WTC11 (cell line): Measurements from ENCODE around the gene PDE4B. TPM values are rescaled to one million over a fixed set of nuclear protein-coding genes. Genes with fewer than 3 reads are reported as not detected.

Experiments
- ATAC-seq: fragments of 200-7000 bp; cut with Tn5 transposase; 2 replicates; pipeline ENCODE4 v1.10.0; 2021; ENCODE audit warnings: mild to moderate bottlenecking, moderate library complexity
- CTCF ChIA-PET: fragments of 300-600 bp; sonication (Branson Sonifier 250); formaldehyde crosslinking; loops from one replicate; lab custom pipeline; 2021; ENCODE audit warnings: antibody characterized with exemption; lab: Charles Lee
- POLR2A ChIA-PET: fragments of 350-600 bp; sonication (Branson Sonifier 250); formaldehyde crosslinking; loops from one replicate; lab custom pipeline; 2021; ENCODE audit warnings: antibody characterized with exemption; lab: Charles Lee
- DNase-seq: peaks from one replicate; pipeline ENCODE4 v3.0.0; 2021; ENCODE audit warnings: low spot score
- H3K27ac Mint-ChIP-seq: 2 replicates; pipeline ENCODE4 v1.8.0; 2021; ENCODE audit warnings: mixed read lengths
- H3K27me3 Mint-ChIP-seq: 2 replicates; pipeline ENCODE4 v1.8.0; 2021; ENCODE audit warnings: low read depth, mild to moderate bottlenecking, moderate library complexity, mixed read lengths
- H3K36me3 Mint-ChIP-seq: 2 replicates; pipeline ENCODE4 v1.8.0; 2021; ENCODE audit warnings: mixed read lengths
- H3K4me1 Mint-ChIP-seq: 2 replicates; pipeline ENCODE4 v1.8.0; 2022; ENCODE audit warnings: mixed read lengths
- H3K4me3 Mint-ChIP-seq: 2 replicates; pipeline ENCODE4 v1.8.0; 2021; ENCODE audit warnings: mild to moderate bottlenecking, moderate library complexity, mixed read lengths
- H3K9me3 Mint-ChIP-seq: 2 replicates; pipeline ENCODE4 v1.8.0; 2021; ENCODE audit warnings: mixed read lengths
- CREB1 ChIP-seq: sonication (generic); formaldehyde crosslinking; IDR thresholded peaks from 2 replicates; pipeline ENCODE4 v1.8.0; 2023; ENCODE audit warnings: mild to moderate bottlenecking, missing genetic modification reagents
- E2F4 ChIP-seq: sonication (generic); formaldehyde crosslinking; IDR thresholded peaks from 2 replicates; pipeline ENCODE4 v1.8.1; 2022; ENCODE audit warnings: low read depth, mild to moderate bottlenecking, moderate library complexity, missing genetic modification reagents, borderline replicate concordance
- E2F5 ChIP-seq: sonication (generic); formaldehyde crosslinking; IDR thresholded peaks from 2 replicates; pipeline ENCODE4 v1.8.1; 2022; ENCODE audit warnings: mild to moderate bottlenecking, moderate library complexity, missing genetic modification reagents
- EMX1 ChIP-seq: fragments of 250-450 bp; sonication (Bioruptor Pico); IDR thresholded peaks from 2 replicates; pipeline ENCODE4 v1.8.0; 2021; ENCODE audit warnings: mild to moderate bottlenecking
- FOXJ3 ChIP-seq: sonication (generic); formaldehyde crosslinking; IDR thresholded peaks from 2 replicates; pipeline ENCODE4 v1.9.0; 2021; ENCODE audit warnings: missing genetic modification reagents, mild to moderate bottlenecking, borderline replicate concordance
- GABPB1 ChIP-seq: sonication (generic); formaldehyde crosslinking; IDR thresholded peaks from 2 replicates; pipeline ENCODE4 v1.8.1; 2023; ENCODE audit warnings: mild to moderate bottlenecking, missing genetic modification reagents
- GRHL2 ChIP-seq: fragments of 250-450 bp; sonication (Bioruptor Pico); IDR thresholded peaks from 2 replicates; pipeline ENCODE4 v1.8.0; 2022; ENCODE audit warnings: mild to moderate bottlenecking, moderate library complexity; ENCODE audit not compliant: insufficient replicate concordance, severe bottlenecking
- GTF2I ChIP-seq: fragments of 250-450 bp; sonication (Bioruptor Pico); conservative IDR thresholded peaks from 2 replicates; pipeline ENCODE4 v1.4.0; 2021; ENCODE audit warnings: mild to moderate bottlenecking
- JUN ChIP-seq: sonication (generic); formaldehyde crosslinking; IDR thresholded peaks from 2 replicates; pipeline ENCODE4 v1.8.0; 2023; ENCODE audit warnings: mild to moderate bottlenecking, missing genetic modification reagents
- KAT7 ChIP-seq: sonication (generic); formaldehyde crosslinking; IDR thresholded peaks from 2 replicates; pipeline ENCODE4 v1.8.1; 2023; ENCODE audit warnings: missing genetic modification reagents, mild to moderate bottlenecking, borderline replicate concordance
- MXD4 ChIP-seq: fragments of 250-450 bp; sonication (Bioruptor Pico); IDR thresholded peaks from 2 replicates; pipeline ENCODE4 v1.8.0; 2021; ENCODE audit warnings: mild to moderate bottlenecking, moderate library complexity, borderline replicate concordance
- NFATC4 ChIP-seq: fragments of 250-450 bp; sonication (Bioruptor Pico); IDR thresholded peaks from 2 replicates; pipeline ENCODE4 v1.9.0; 2021; ENCODE audit warnings: mild to moderate bottlenecking
- NFE2L1 ChIP-seq: sonication (generic); formaldehyde crosslinking; IDR thresholded peaks from 2 replicates; pipeline ENCODE4 v1.8.1; 2023; ENCODE audit warnings: missing genetic modification reagents
- ZNF219 ChIP-seq: sonication (generic); formaldehyde crosslinking; IDR thresholded peaks from 2 replicates; pipeline ENCODE4 v1.8.0; 2023; ENCODE audit warnings: missing genetic modification reagents, mild to moderate bottlenecking, borderline replicate concordance
- ZNF317 ChIP-seq: sonication (generic); formaldehyde crosslinking; IDR thresholded peaks from 2 replicates; pipeline ENCODE4 v1.8.1; 2023; ENCODE audit warnings: low read depth, mild to moderate bottlenecking, moderate library complexity, missing genetic modification reagents, borderline replicate concordance
- ZNF396 ChIP-seq: fragments of 250-450 bp; sonication (Bioruptor Pico); IDR thresholded peaks from 2 replicates; pipeline ENCODE4 v1.8.0; 2021; ENCODE audit warnings: mild to moderate bottlenecking, moderate library complexity, borderline replicate concordance
- ZNF425 ChIP-seq: fragments of 250-450 bp; sonication (Bioruptor Pico); conservative IDR thresholded peaks from 2 replicates; pipeline ENCODE4 v1.9.0; 2021; ENCODE audit warnings: mild to moderate bottlenecking
- ZNF512 ChIP-seq: sonication (generic); formaldehyde crosslinking; IDR thresholded peaks from 2 replicates; pipeline ENCODE4 v1.8.1; 2022; ENCODE audit warnings: missing genetic modification reagents, borderline replicate concordance
- total RNA-seq: library from RNA; stranded (reverse); gene quantifications from 3 replicates; pipeline ENCODE4 v1.2.3, GENCODE V29; 2021
- TF ChIP-seq, protein P1 (sequence below): sonication (generic); formaldehyde crosslinking; IDR thresholded peaks from 2 replicates; pipeline ENCODE4 v1.8.1; 2023; ENCODE audit warnings: mild to moderate bottlenecking, missing genetic modification reagents, moderate library complexity

The PDE4B gene
- total RNA-seq, 1 experiment from 2014 or later, result 8.0 TPM

DNA sequence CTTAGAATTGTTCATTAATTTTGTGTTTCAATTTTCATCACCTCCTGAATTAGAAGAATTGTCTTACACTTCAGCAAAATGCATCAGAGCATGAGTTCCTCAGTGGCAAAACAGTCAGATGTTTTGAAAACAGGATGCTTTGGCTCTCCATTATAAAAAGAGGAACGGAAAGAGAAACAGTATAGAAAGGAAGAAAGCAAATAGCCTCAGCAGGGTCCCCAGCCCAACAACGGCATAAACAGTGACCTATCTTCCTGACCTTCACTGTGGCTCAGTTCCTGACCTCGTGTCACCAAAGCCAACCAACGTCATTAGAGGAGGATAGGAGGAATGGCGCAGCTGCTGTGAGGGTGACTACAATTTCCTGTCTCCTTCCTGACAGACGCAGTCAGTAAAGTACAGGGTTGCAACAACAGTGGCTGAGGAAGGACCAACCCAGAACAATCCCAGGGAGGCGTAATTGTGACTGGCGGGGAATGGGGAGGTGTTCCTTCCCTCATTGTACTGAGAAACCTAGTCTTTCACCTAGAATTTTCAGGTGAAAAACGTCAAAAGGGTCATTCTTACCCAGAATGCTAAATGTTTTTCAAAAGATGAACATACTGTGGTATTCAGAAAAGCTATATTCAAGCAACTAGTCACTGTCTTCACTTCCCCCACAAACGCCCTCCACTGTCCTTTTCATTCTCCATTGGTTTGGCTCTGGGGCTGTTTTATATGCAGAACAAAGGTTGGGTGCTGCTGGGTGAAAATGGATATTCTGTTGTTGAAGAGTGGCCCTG lies 543.4 kb downstream of the PDE4B start (continued):
- TF ChIP-seq ZNF317 (CRISPR knock-in tag) (no peak), ZNF219 (CRISPR knock-in tag) (no peak), GRHL2 (CRISPR knock-in tag) (no peak), E2F4 (no peak), ZNF512 (no peak)

GRCh38 chr1:66336641-66336990 lies 543.9 kb downstream of the PDE4B start:
- Mint-ChIP-seq H3K36me3 (no peaks in the 10 kb centered on the region), H3K4me3 (no peak overlapping the region)
- DNase-seq, result no peak
- TF ChIP-seq, protein P1, sequence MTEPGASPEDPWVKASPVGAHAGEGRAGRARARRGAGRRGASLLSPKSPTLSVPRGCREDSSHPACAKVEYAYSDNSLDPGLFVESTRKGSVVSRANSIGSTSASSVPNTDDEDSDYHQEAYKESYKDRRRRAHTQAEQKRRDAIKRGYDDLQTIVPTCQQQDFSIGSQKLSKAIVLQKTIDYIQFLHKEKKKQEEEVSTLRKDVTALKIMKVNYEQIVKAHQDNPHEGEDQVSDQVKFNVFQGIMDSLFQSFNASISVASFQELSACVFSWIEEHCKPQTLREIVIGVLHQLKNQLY, result no peak
- no peak for TF ChIP-seq E2F5
- no peak for TF ChIP-seq CREB1 (CRISPR knock-in tag)
- no peak for TF ChIP-seq ZNF396 (CRISPR knock-in tag)
- TF ChIP-seq EMX1 (CRISPR knock-in tag), result no peak
- TF ChIP-seq GABPB1 (CRISPR knock-in tag), result no peak
- no peak for TF ChIP-seq FOXJ3 (CRISPR knock-in tag)
- TF ChIP-seq ZNF317 (CRISPR knock-in tag), result no peak
- TF ChIP-seq, all 79 proteins: peak for 0
- Mint-ChIP-seq H3K9me3 (no peaks in the 10 kb centered on the region), H3K27ac (peak overlapping the region; percentile 57; the same call in 1 of the 2 replicates), H3K4me1 (peaks cover 70% of the 10 kb centered on the region), H3K27me3 (no peaks in the 10 kb centered on the region; the same call in 1 of the 2 replicates)
- POLR2A ChIA-PET, result no interaction called here
- CTCF ChIA-PET, result no interaction called here
- ATAC-seq, result no peak

GRCh38 chr1:66337249-66337648 lies 544.6 kb downstream of the PDE4B start:
- no peaks in the 10 kb centered on the region for H3K36me3 Mint-ChIP-seq
- ATAC-seq (no peak), DNase-seq (no peak)
- TF ChIP-seq GTF2I (CRISPR knock-in tag), result no peak
- TF ChIP-seq NFE2L1, result no peak
- TF ChIP-seq ZNF512, result no peak
- TF ChIP-seq KAT7 (CRISPR knock-in tag), result no peak
- no peak for TF ChIP-seq GRHL2 (CRISPR knock-in tag)
- no peak for TF ChIP-seq MXD4
- TF ChIP-seq NFATC4 (CRISPR knock-in tag), result no peak
- TF ChIP-seq ZNF425, result no peak
- no peak for TF ChIP-seq JUN (CRISPR knock-in tag)
- no peaks in the 10 kb centered on the region for H3K9me3 Mint-ChIP-seq
- H3K27ac Mint-ChIP-seq, result no peak overlapping the region
- ChIA-PET CTCF (no interaction called here), POLR2A (interaction anchor here (0.5 kb wide), 1 partner anchor 63 kb away, joined by 4 read pairs; no protein-coding TSS in a partner anchor)
- no peak overlapping the region for H3K4me3 Mint-ChIP-seq
- no peaks in the 10 kb centered on the region; the same call in 1 of the 2 replicates for H3K27me3 Mint-ChIP-seq
- H3K4me1 Mint-ChIP-seq, result peaks cover 66% of the 10 kb centered on the region
